ENCODE data around the gene NDEL1. TPM values are rescaled to one million over a fixed set of nuclear protein-coding genes. Genes with fewer than 3 reads are reported as not detected.

The NDEL1 gene
- total RNA-seq, 1 donor from 2014 or later, result 25.5 TPM

- intact Hi-C loops (cut with micrococcal nuclease), result loop anchor here (10.0 kb wide), 2 partner anchors 373 to 483 kb away; no protein-coding TSS in a partner anchor
- ATAC-seq (no peak), DNase-seq (no peak)
These were observed 23.6 kb upstream of the NDEL1 start for GRCh38 chr17:8412089-8412488.

- DNase-seq, result no peak
- intact Hi-C loops (cut with micrococcal nuclease), result loop anchor here (10.0 kb wide), 2 partner anchors 371 to 481 kb away; no protein-coding TSS in a partner anchor
- ATAC-seq, result no peak
These were observed 22.4 kb upstream of the NDEL1 start for GRCh38 chr17:8413328-8413727.

- intact Hi-C loops (cut with micrococcal nuclease), result loop anchor here (10.0 kb wide), 2 partner anchors 371 to 481 kb away; no protein-coding TSS in a partner anchor
- no peak for DNase-seq
- ATAC-seq, result no peak
These were observed 21.7 kb upstream of the NDEL1 start for GRCh38 chr17:8413938-8414337.

GRCh38 chr17:8417806-8418205, 17.9 kb upstream of the NDEL1 start:
- intact Hi-C loops (cut with micrococcal nuclease), result loop anchor here (10.0 kb wide), 2 partner anchors 367 to 477 kb away; no protein-coding TSS in a partner anchor
- ATAC-seq, result no peak
- DNase-seq, result no peak

GRCh38 chr17:8418471-8418870, 17.2 kb upstream of the NDEL1 start:
- DNase-seq, result no peak
- no peak for ATAC-seq
- intact Hi-C loops (cut with micrococcal nuclease), result loop anchor here (10.0 kb wide), 2 partner anchors 366 to 476 kb away; no protein-coding TSS in a partner anchor

GRCh38 chr17:8419305-8419704, 16.4 kb upstream of the NDEL1 start:
- ATAC-seq (no peak), DNase-seq (no peak)
- intact Hi-C loops (cut with micrococcal nuclease), result loop anchor here (10.0 kb wide), 2 partner anchors 365 to 475 kb away; no protein-coding TSS in a partner anchor

GRCh38 chr17:8420041-8420934, 15.4 kb upstream of the NDEL1 start:
- intact Hi-C loops (cut with micrococcal nuclease), result no loop called here
- DNase-seq (peak; percentile 69), ATAC-seq (peak; percentile 95)

- ATAC-seq (no peak), DNase-seq (no peak)
- intact Hi-C loops (cut with micrococcal nuclease), result no loop called here
These were observed 14.1 kb upstream of the NDEL1 start for GRCh38 chr17:8421571-8421970.

GRCh38 chr17:8426094-8426720, 9.5 kb upstream of the NDEL1 start:
- intact Hi-C loops (cut with micrococcal nuclease), result no loop called here
- ATAC-seq (no peak), DNase-seq (no peak)

- ATAC-seq (no peak), DNase-seq (no peak)
- intact Hi-C loops (cut with micrococcal nuclease), result no loop called here
These were observed 8.9 kb upstream of the NDEL1 start for GRCh38 chr17:8426802-8427201.

- ATAC-seq, result peak; percentile 29
- intact Hi-C loops (cut with micrococcal nuclease), result no loop called here
- DNase-seq, result peak; percentile 74
These were observed 4.7 kb upstream of the NDEL1 start for GRCh38 chr17:8430966-8431365.

GRCh38 chr17:8436169-8436843, 622 bp downstream of the NDEL1 start:
- intact Hi-C loops (cut with micrococcal nuclease), result no loop called here

GRCh38 chr17:8436844-8437171, 1.1 kb downstream of the NDEL1 start:
- no peak for DNase-seq
- ATAC-seq, result no peak
- intact Hi-C loops (cut with micrococcal nuclease), result no loop called here

More at GRCh38 chr17:8436169-8436843, 622 bp downstream of the NDEL1 start:
- peak; percentile 82 for ATAC-seq
- peak; percentile 79 for DNase-seq

- ATAC-seq (no peak), DNase-seq (no peak)
- intact Hi-C loops (cut with micrococcal nuclease), result no loop called here
These were observed 2.8 kb downstream of the NDEL1 start for GRCh38 chr17:8438441-8438840.

GRCh38 chr17:8439681-8440080, 4.0 kb downstream of the NDEL1 start:
- intact Hi-C loops (cut with micrococcal nuclease), result no loop called here

GRCh38 chr17:8441690-8442089, 6.0 kb downstream of the NDEL1 start:
- DNase-seq (no peak), ATAC-seq (no peak)
- intact Hi-C loops (cut with micrococcal nuclease), result no loop called here

More at GRCh38 chr17:8439681-8440080, 4.0 kb downstream of the NDEL1 start:
- ATAC-seq (no peak), DNase-seq (no peak)

GRCh38 chr17:8442310-8442709, 6.6 kb downstream of the NDEL1 start:
- no peak for DNase-seq
- ATAC-seq, result no peak
- intact Hi-C loops (cut with micrococcal nuclease), result no loop called here

GRCh38 chr17:8443756-8444155, 8.1 kb downstream of the NDEL1 start:
- no peak for DNase-seq
- ATAC-seq, result no peak
- intact Hi-C loops (cut with micrococcal nuclease), result no loop called here

- DNase-seq, result no peak
- ATAC-seq, result no peak
- intact Hi-C loops (cut with micrococcal nuclease), result no loop called here
These were observed 8.8 kb downstream of the NDEL1 start for GRCh38 chr17:8444494-8444893.

- intact Hi-C loops (cut with micrococcal nuclease), result no loop called here
- ATAC-seq (no peak), DNase-seq (no peak)
These were observed 9.9 kb downstream of the NDEL1 start for GRCh38 chr17:8445536-8445935.
